ENCODE data around the gene SLC35F1. TPM values are rescaled to one million over a fixed set of nuclear protein-coding genes. Genes with fewer than 3 reads are reported as not detected.

Gene SLC35F1
- total and polyA plus RNA-seq, 2 donors (not counting 3 experiments of a cell fraction or from before 2014, with no cell fraction given), result not detected

- BruUV-seq (replicated peaks), result no TSS peak
- Histone ChIP-seq H3K27me3 (ENCODE audit: control insufficient read depth in 2 of 2, insufficient read depth in 2 of 2, low read length in 2 of 2) (no peaks in the 10 kb centered on the region), H2AFZ (ENCODE audit: low read depth, low read length) (no peak overlapping the region), H3K79me2 (ENCODE audit: control insufficient read depth, insufficient read depth, low read length) (no peaks in the 10 kb centered on the region), H3K9me1 (replicated peaks; ENCODE audit: control insufficient read depth, extremely low read depth, insufficient read depth, low read length) (no peaks in the 10 kb centered on the region), H3K9me3 (replicated peaks; ENCODE audit: control insufficient read depth, insufficient read depth, low read length) (no peaks in the 10 kb centered on the region), H3K9ac (replicated peaks; ENCODE audit: extremely low read depth, insufficient read depth, low read length) (no peak overlapping the region), H3K4me2 (ENCODE audit: insufficient read depth, low read length) (no peak overlapping the region), H3K27ac (ENCODE audit: insufficient read depth, low read depth, low read length) (no peak overlapping the region), H3K4me3 (replicated peaks in 1 of 3; ENCODE audit: insufficient read depth in 1 of 3, low read depth in 1 of 3, low read length in 3 of 3) (no peak overlapping the region), H4K20me1 (replicated peaks; ENCODE audit: control insufficient read depth, extremely low read depth, insufficient read depth, low read length) (no peaks in the 10 kb centered on the region), H3K36me3 (ENCODE audit: control insufficient read depth in 2 of 2, extremely low read depth in 1 of 2, insufficient read depth in 2 of 2, low read length in 2 of 2) (no peaks in the 10 kb centered on the region), H3K4me1 (ENCODE audit: control insufficient read depth, extremely low read depth, insufficient read depth, low read length) (no peaks in the 10 kb centered on the region)
- dilution Hi-C loops (cut with MboI; ENCODE audit: extremely low pct_ligation_motif_present, low sequenced_read_pairs), result no loop called here
- DNase-seq (ENCODE audit: low read depth, low spot score) (no peak), FAIRE-seq (no peak)
- POLR2A ChIA-PET, result no interaction called here
- intact Hi-C loops (cut with micrococcal nuclease), result no loop called here
- TF ChIP-seq MAX (IDR thresholded peaks at IDR 0.05; ENCODE audit: insufficient read depth, insufficient read length) (no peak), FOS (IDR thresholded peaks at IDR 0.05; ENCODE audit: borderline replicate concordance, insufficient read depth, low read length) (no peak), POLR2A (IDR thresholded peaks at IDR 0.05; ENCODE audit: low read depth, low read length) (no peak), EZH2 (IDR thresholded peaks at IDR 0.05; ENCODE audit: borderline replicate concordance, low read depth, low read length, severe bottlenecking) (no peak), GATA2 (IDR thresholded peaks at IDR 0.05; ENCODE audit: insufficient read depth, insufficient read length, low read depth, low read length) (no peak)
- CTCF ChIA-PET, result no interaction called here
These were observed 267.0 kb downstream of the SLC35F1 start for GRCh38 chr6:118174071-118174470.

- Histone ChIP-seq H3K9me1 (replicated peaks; ENCODE audit: control insufficient read depth, extremely low read depth, insufficient read depth, low read length) (no peaks in the 10 kb centered on the region), H3K27ac (ENCODE audit: insufficient read depth, low read depth, low read length) (no peak overlapping the region), H3K27me3 (ENCODE audit: control insufficient read depth in 2 of 2, insufficient read depth in 2 of 2, low read length in 2 of 2) (no peaks in the 10 kb centered on the region), H3K79me2 (ENCODE audit: control insufficient read depth, insufficient read depth, low read length) (no peaks in the 10 kb centered on the region), H3K9me3 (replicated peaks; ENCODE audit: control insufficient read depth, insufficient read depth, low read length) (no peaks in the 10 kb centered on the region), H3K4me3 (replicated peaks in 1 of 3; ENCODE audit: insufficient read depth in 1 of 3, low read depth in 1 of 3, low read length in 3 of 3) (no peak overlapping the region), H3K4me2 (ENCODE audit: insufficient read depth, low read length) (no peak overlapping the region), H3K4me1 (ENCODE audit: control insufficient read depth, extremely low read depth, insufficient read depth, low read length) (no peaks in the 10 kb centered on the region), H3K36me3 (ENCODE audit: control insufficient read depth in 2 of 2, extremely low read depth in 1 of 2, insufficient read depth in 2 of 2, low read length in 2 of 2) (no peaks in the 10 kb centered on the region), H2AFZ (ENCODE audit: low read depth, low read length) (no peak overlapping the region), H3K9ac (replicated peaks; ENCODE audit: extremely low read depth, insufficient read depth, low read length) (no peak overlapping the region), H4K20me1 (replicated peaks; ENCODE audit: control insufficient read depth, extremely low read depth, insufficient read depth, low read length) (no peaks in the 10 kb centered on the region)
- no TSS peak for BruUV-seq (replicated peaks)
- no peak for DNase-seq (ENCODE audit: low read depth, low spot score)
- intact Hi-C loops (cut with micrococcal nuclease), result no loop called here
- CTCF ChIA-PET, result no interaction called here
- dilution Hi-C loops (cut with MboI; ENCODE audit: extremely low pct_ligation_motif_present, low sequenced_read_pairs), result no loop called here
- TF ChIP-seq FOS (IDR thresholded peaks at IDR 0.05; ENCODE audit: borderline replicate concordance, insufficient read depth, low read length), result no peak
- TF ChIP-seq MYC (IDR thresholded peaks at IDR 0.05; ENCODE audit: low read depth, low read length), result no peak
- TF ChIP-seq CTCF (IDR thresholded peaks at IDR 0.05; ENCODE audit: extremely low read depth in 1 of 2, insufficient read depth in 1 of 2, low read depth in 1 of 2, low read length in 2 of 2), result no peak
- no peak for TF ChIP-seq POLR2A (IDR thresholded peaks at IDR 0.05; ENCODE audit: low read depth, low read length)
- TF ChIP-seq MAX (IDR thresholded peaks at IDR 0.05; ENCODE audit: insufficient read depth, insufficient read length), result no peak
- no peak for TF ChIP-seq POLR2AphosphoS5 (IDR thresholded peaks at IDR 0.05; ENCODE audit: insufficient read depth, low read depth, low read length)
- TF ChIP-seq EZH2 (IDR thresholded peaks at IDR 0.05; ENCODE audit: borderline replicate concordance, low read depth, low read length, severe bottlenecking), result no peak
- no peak for TF ChIP-seq JUN (IDR thresholded peaks at IDR 0.05; ENCODE audit: borderline replicate concordance, insufficient read depth, insufficient read length, low read depth)
- TF ChIP-seq GATA2 (IDR thresholded peaks at IDR 0.05; ENCODE audit: insufficient read depth, insufficient read length, low read depth, low read length), result no peak
- FAIRE-seq, result no peak
- POLR2A ChIA-PET, result no interaction called here
These were observed 270.7 kb downstream of the SLC35F1 start for GRCh38 chr6:118177720-118178119.

All from endothelial cell of umbilical vein (primary cell).